Measurements from ENCODE around the gene MDH2.
"Not testable (repeated sequence)": the region's sequence is repeated elsewhere in the genome, so short reads cannot be mapped to it uniquely, and the experiment has no call there.

- TF ChIP-seq CTCF, POLR2AphosphoS5 (IDR thresholded peaks at IDR 0.05): not testable (repeated sequence)
Observed at GRCh38 chr7:76029682-76030081, 18.2 kb upstream of the MDH2 start.
